ENCODE results near the gene SOWAHA. TPM values are rescaled to one million over a fixed set of nuclear protein-coding genes. Genes with fewer than 3 reads are reported as not detected.
A peak's percentile ranks its signal among the peaks of the same experiment; 100 is the strongest.

The SOWAHA gene
- total RNA-seq (not detected), polyA plus RNA-seq (under 1 TPM in 1 of 2 donors, not detected in 1; 0.06 TPM)

GRCh38 chr5:132812781-132813598 is at the start of gene SOWAHA:
TSS of gene SOWAHA (plus strand) at chr5:132813302. CDS start at chr5:132813622, 320 bp downstream.
- Histone ChIP-seq H3K4me3 (ENCODE audit: low read length in 2 of 2) (peak within 1 kb of the TSS in 1 of 2 donors; percentile 28), H3K27me3 (ENCODE audit: insufficient read depth, low read length) (peaks cover 26% of the 10 kb centered on the region), H3K36me3 (ENCODE audit: insufficient read depth, low read length) (no peaks in the 10 kb centered on the region), H3K9me3 (ENCODE audit: control insufficient read depth in 1 of 2, low read length in 2 of 2) (no peaks in the 10 kb centered on the region), H3K4me1 (ENCODE audit: insufficient read depth, low read length) (peaks cover 13% of the 10 kb centered on the region), H3K27ac (ENCODE audit: low read depth, low read length) (no peak within 1 kb of the TSS)
- peak within 1 kb of the TSS; percentile 80 to 85 (median 82) for H3K4me3 Mint-ChIP-seq
- no peaks in the 10 kb centered on the region for H3K36me3 Mint-ChIP-seq
- H3K4me1 Mint-ChIP-seq, result peaks cover 8 to 14% (median 10%) of the 10 kb centered on the region in 4 donors
- CTCF ChIA-PET (ENCODE audit: partially characterized antibody), result interaction anchor here (1.2 kb wide), 1 partner anchor 67 kb away, joined by 3 read pairs; no protein-coding TSS in a partner anchor
- H3K27me3 Mint-ChIP-seq, result peaks cover 30 to 37% of the 10 kb centered on the region in 2 donors
- intact Hi-C loops (cut with micrococcal nuclease), result no loop called here
- H3K27ac Mint-ChIP-seq, result peak within 1 kb of the TSS in 3 of 7 donors; percentile 48 to 60 (median 59)
- POLR2A ChIA-PET (ENCODE audit: partially characterized antibody), result interaction anchor here (0.7 to 0.8 kb wide), 2 partner anchors 36 to 322 kb away, joined by 3 read pairs; partner anchors contain the start of gene IRF1
- H3K9me3 Mint-ChIP-seq, result no peaks in the 10 kb centered on the region
- DNase-seq, result no peak

GRCh38 chr5:132764051-132764450 is 49.1 kb upstream of the SOWAHA start:
- peak overlapping the region in 1 of 7 donors; percentile 18 for H3K27ac Mint-ChIP-seq
- H3K4me1 Mint-ChIP-seq, result peaks cover 0 to 5% (median 0%) of the 10 kb centered on the region in 4 donors
- DNase-seq, result no peak
- H3K4me3 Mint-ChIP-seq, result no peak overlapping the region
- Histone ChIP-seq H3K27ac (ENCODE audit: low read depth, low read length) (no peak overlapping the region), H3K27me3 (ENCODE audit: insufficient read depth, low read length) (no peaks in the 10 kb centered on the region), H3K36me3 (ENCODE audit: insufficient read depth, low read length) (peaks cover 12% of the 10 kb centered on the region), H3K9me3 (ENCODE audit: control insufficient read depth in 1 of 2, low read length in 2 of 2) (no peaks in the 10 kb centered on the region), H3K4me1 (ENCODE audit: insufficient read depth, low read length) (no peaks in the 10 kb centered on the region), H3K4me3 (ENCODE audit: low read length in 2 of 2) (no peak overlapping the region)
- POLR2A ChIA-PET (ENCODE audit: partially characterized antibody), result interaction anchor here (1.4 kb wide), 1 partner anchor 10 kb away, joined by 3 read pairs; no protein-coding TSS in a partner anchor
- H3K36me3 Mint-ChIP-seq, result peaks cover 0 to 19% of the 10 kb centered on the region in 2 donors
- intact Hi-C loops (cut with micrococcal nuclease), result no loop called here
- H3K9me3 Mint-ChIP-seq, result no peaks in the 10 kb centered on the region
- CTCF ChIA-PET (ENCODE audit: partially characterized antibody), result interaction anchor here (1.0 kb wide), 1 partner anchor 55 kb away, joined by 3 read pairs; no protein-coding TSS in a partner anchor
- no peaks in the 10 kb centered on the region for H3K27me3 Mint-ChIP-seq

GRCh38 chr5:132764671-132765238 is 48.3 kb upstream of the SOWAHA start:
- Mint-ChIP-seq H3K27me3 (no peaks in the 10 kb centered on the region), H3K36me3 (peaks cover 0 to 17% of the 10 kb centered on the region in 2 donors), H3K4me3 (no peak overlapping the region), H3K9me3 (no peaks in the 10 kb centered on the region), H3K27ac (peak overlapping the region in 1 of 7 donors; percentile 82), H3K4me1 (peaks cover 0 to 5% (median 0%) of the 10 kb centered on the region in 4 donors)
- CTCF ChIA-PET (ENCODE audit: partially characterized antibody), result interaction anchor here (1.0 kb wide), 1 partner anchor 55 kb away, joined by 3 read pairs; no protein-coding TSS in a partner anchor
- intact Hi-C loops (cut with micrococcal nuclease), result no loop called here
- no peak for DNase-seq
- Histone ChIP-seq H3K9me3 (ENCODE audit: control insufficient read depth in 1 of 2, low read length in 2 of 2) (no peaks in the 10 kb centered on the region), H3K27me3 (ENCODE audit: insufficient read depth, low read length) (no peaks in the 10 kb centered on the region), H3K36me3 (ENCODE audit: insufficient read depth, low read length) (peaks cover 12% of the 10 kb centered on the region), H3K27ac (ENCODE audit: low read depth, low read length) (no peak overlapping the region), H3K4me3 (ENCODE audit: low read length in 2 of 2) (no peak overlapping the region), H3K4me1 (ENCODE audit: insufficient read depth, low read length) (no peaks in the 10 kb centered on the region)
- POLR2A ChIA-PET (ENCODE audit: partially characterized antibody), result interaction anchor here (0.8 to 1.4 kb wide), 2 partner anchors 10 to 17 kb away, joined by 3 read pairs; partner anchors contain the start of gene CCNI2

- Mint-ChIP-seq H3K4me3 (no peak overlapping the region), H3K27me3 (no peaks in the 10 kb centered on the region), H3K4me1 (peaks cover 0 to 5% (median 0%) of the 10 kb centered on the region in 4 donors), H3K9me3 (no peaks in the 10 kb centered on the region), H3K36me3 (peaks cover 0 to 15% of the 10 kb centered on the region in 2 donors), H3K27ac (peak overlapping the region in 1 of 7 donors; percentile 82)
- H3K4me1 ChIP-seq (ENCODE audit: insufficient read depth, low read length), result no peaks in the 10 kb centered on the region
- intact Hi-C loops (cut with micrococcal nuclease), result no loop called here
- ChIA-PET POLR2A (ENCODE audit: partially characterized antibody) (interaction anchor here (0.8 kb wide), 1 partner anchor 18 kb away, joined by 3 read pairs; the partner anchor contains the start of gene CCNI2), CTCF (ENCODE audit: partially characterized antibody) (no interaction called here)
- H3K36me3 ChIP-seq (ENCODE audit: insufficient read depth, low read length), result peaks cover 12% of the 10 kb centered on the region
- no peaks in the 10 kb centered on the region for H3K27me3 ChIP-seq (ENCODE audit: insufficient read depth, low read length)
- no peak for DNase-seq
- H3K9me3 ChIP-seq (ENCODE audit: control insufficient read depth in 1 of 2, low read length in 2 of 2), result no peaks in the 10 kb centered on the region
- no peak overlapping the region for H3K4me3 ChIP-seq (ENCODE audit: low read length in 2 of 2)
- no peak overlapping the region for H3K27ac ChIP-seq (ENCODE audit: low read depth, low read length)
Observed at GRCh38 chr5:132765311-132766019, 47.6 kb upstream of the SOWAHA start.

GRCh38 chr5:132766020-132766805 is 46.9 kb upstream of the SOWAHA start:
- H3K4me3 ChIP-seq (ENCODE audit: low read length in 2 of 2), result no peak overlapping the region
- peaks cover 12% of the 10 kb centered on the region for H3K36me3 ChIP-seq (ENCODE audit: insufficient read depth, low read length)
- POLR2A ChIA-PET (ENCODE audit: partially characterized antibody), result no interaction called here
- Mint-ChIP-seq H3K4me1 (peaks cover 0 to 5% (median 0%) of the 10 kb centered on the region in 4 donors), H3K27me3 (no peaks in the 10 kb centered on the region), H3K9me3 (no peaks in the 10 kb centered on the region), H3K27ac (no peak overlapping the region), H3K36me3 (peaks cover 0 to 11% of the 10 kb centered on the region in 2 donors), H3K4me3 (no peak overlapping the region)
- no peak for DNase-seq
- no peaks in the 10 kb centered on the region for H3K9me3 ChIP-seq (ENCODE audit: control insufficient read depth in 1 of 2, low read length in 2 of 2)
- H3K27ac ChIP-seq (ENCODE audit: low read depth, low read length), result no peak overlapping the region
- CTCF ChIA-PET (ENCODE audit: partially characterized antibody), result no interaction called here
- no peaks in the 10 kb centered on the region for H3K4me1 ChIP-seq (ENCODE audit: insufficient read depth, low read length)
- intact Hi-C loops (cut with micrococcal nuclease), result no loop called here
- no peaks in the 10 kb centered on the region for H3K27me3 ChIP-seq (ENCODE audit: insufficient read depth, low read length)

GRCh38 chr5:132766806-132767055 is 46.4 kb upstream of the SOWAHA start:
- Mint-ChIP-seq H3K27me3 (no peaks in the 10 kb centered on the region), H3K4me3 (no peak overlapping the region), H3K36me3 (peaks cover 0 to 8% of the 10 kb centered on the region in 2 donors), H3K9me3 (no peaks in the 10 kb centered on the region), H3K4me1 (peaks cover 0 to 5% (median 0%) of the 10 kb centered on the region in 4 donors), H3K27ac (peak overlapping the region in 3 of 7 donors; percentile 12 to 79 (median 45))
- Histone ChIP-seq H3K27me3 (ENCODE audit: insufficient read depth, low read length) (no peaks in the 10 kb centered on the region), H3K36me3 (ENCODE audit: insufficient read depth, low read length) (peaks cover 12% of the 10 kb centered on the region), H3K4me1 (ENCODE audit: insufficient read depth, low read length) (no peaks in the 10 kb centered on the region), H3K4me3 (ENCODE audit: low read length in 2 of 2) (no peak overlapping the region), H3K27ac (ENCODE audit: low read depth, low read length) (no peak overlapping the region), H3K9me3 (ENCODE audit: control insufficient read depth in 1 of 2, low read length in 2 of 2) (no peaks in the 10 kb centered on the region)
- no peak for DNase-seq
- intact Hi-C loops (cut with micrococcal nuclease), result no loop called here
- CTCF ChIA-PET (ENCODE audit: partially characterized antibody), result no interaction called here
- POLR2A ChIA-PET (ENCODE audit: partially characterized antibody), result no interaction called here

All from CD4-positive, alpha-beta memory T cell (primary cell).